ENCODE measurements around the gene SLC6A14. TPM values are rescaled to one million over a fixed set of nuclear protein-coding genes. Genes with fewer than 3 reads are reported as not detected.

Gene SLC6A14
- total RNA-seq, 3 donors from 2014 or later: 0.17 to 2.1 (median 0.28) TPM

- intact Hi-C loops (cut with DNase I, micrococcal nuclease): no loop called here
- Histone ChIP-seq H3K4me1 (ENCODE audit: low read depth) (no peaks in the 10 kb centered on the region), H3K9me3 (no peaks in the 10 kb centered on the region), H3K4me3 (no peak overlapping the region), H3K36me3 (ENCODE audit: low read depth) (no peaks in the 10 kb centered on the region)
- ATAC-seq: no peak
- TF ChIP-seq CTCF (IDR thresholded peaks at IDR 0.05): no peak
- DNase-seq: no peak
These were observed 18.4 kb upstream of the SLC6A14 start for GRCh38 chrX:116417968-116418367.

- ATAC-seq (no peak), DNase-seq (no peak)
- TF ChIP-seq CTCF (IDR thresholded peaks at IDR 0.05): no peak
- H3K4me1 ChIP-seq (ENCODE audit: low read depth): no peaks in the 10 kb centered on the region
- H3K36me3 ChIP-seq (ENCODE audit: low read depth): no peaks in the 10 kb centered on the region
- H3K9me3 ChIP-seq: no peaks in the 10 kb centered on the region
- H3K4me3 ChIP-seq: no peak overlapping the region
- intact Hi-C loops (cut with DNase I, micrococcal nuclease): no loop called here
These were observed 8.4 kb upstream of the SLC6A14 start for GRCh38 chrX:116427978-116428377.

GRCh38 chrX:116435597-116435996 lies 809 bp upstream of the SLC6A14 start:
- no peak for DNase-seq
- no peak overlapping the region for H3K4me3 ChIP-seq

GRCh38 chrX:116449156-116449555 lies 12.8 kb downstream of the SLC6A14 start:
- ATAC-seq: no peak
- H3K4me3 ChIP-seq: no peak overlapping the region
- no peaks in the 10 kb centered on the region for H3K4me1 ChIP-seq (ENCODE audit: low read depth)
- no peaks in the 10 kb centered on the region for H3K9me3 ChIP-seq
- intact Hi-C loops (cut with DNase I, micrococcal nuclease): no loop called here
- no peak for TF ChIP-seq CTCF (IDR thresholded peaks at IDR 0.05)
- H3K36me3 ChIP-seq (ENCODE audit: low read depth): no peaks in the 10 kb centered on the region
- no peak for DNase-seq

More at GRCh38 chrX:116435597-116435996, 809 bp upstream of the SLC6A14 start:
- H3K36me3 ChIP-seq (ENCODE audit: low read depth): no peaks in the 10 kb centered on the region
- TF ChIP-seq CTCF (IDR thresholded peaks at IDR 0.05): no peak
- H3K9me3 ChIP-seq: no peaks in the 10 kb centered on the region
- ATAC-seq: no peak
- intact Hi-C loops (cut with DNase I, micrococcal nuclease): no loop called here
- no peaks in the 10 kb centered on the region for H3K4me1 ChIP-seq (ENCODE audit: low read depth)

GRCh38 chrX:116462822-116463221 lies 26.4 kb downstream of the SLC6A14 start, which contains the start of gene CT83:
Gene CT83 (minus strand): TSS chrX:116462976. CDS start chrX:116462856, 120 bp downstream.
- no peak for ATAC-seq
- no peaks in the 10 kb centered on the region for H3K4me1 ChIP-seq (ENCODE audit: low read depth)
- intact Hi-C loops (cut with DNase I, micrococcal nuclease): no loop called here

More at GRCh38 chrX:116462822-116463221, 26.4 kb downstream of the SLC6A14 start, which contains the start of gene CT83:
- Histone ChIP-seq H3K9me3 (no peaks in the 10 kb centered on the region), H3K4me3 (no peak within 1 kb of the TSS), H3K36me3 (ENCODE audit: low read depth) (no peaks in the 10 kb centered on the region)
- DNase-seq: no peak
- no peak for TF ChIP-seq CTCF (IDR thresholded peaks at IDR 0.05)

All from mucosa of descending colon (tissue), 3 donors.